ENCODE results near the gene FLNB.

DNA sequence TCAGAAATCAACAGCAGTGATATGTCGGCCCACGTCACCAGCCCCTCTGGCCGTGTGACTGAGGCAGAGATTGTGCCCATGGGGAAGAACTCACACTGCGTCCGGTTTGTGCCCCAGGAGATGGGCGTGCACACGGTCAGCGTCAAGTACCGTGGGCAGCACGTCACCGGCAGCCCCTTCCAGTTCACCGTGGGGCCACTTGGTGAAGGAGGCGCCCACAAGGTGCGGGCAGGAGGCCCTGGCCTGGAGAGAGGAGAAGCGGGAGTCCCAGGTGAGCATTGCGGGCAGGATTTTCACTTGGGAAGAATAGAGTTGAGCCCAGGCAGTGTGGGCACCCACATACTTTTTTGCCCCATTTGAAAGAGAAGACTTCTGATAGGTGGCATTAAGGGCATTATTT is 145.1 kb downstream of the FLNB start:
- TF ChIP-seq, protein P1, sequence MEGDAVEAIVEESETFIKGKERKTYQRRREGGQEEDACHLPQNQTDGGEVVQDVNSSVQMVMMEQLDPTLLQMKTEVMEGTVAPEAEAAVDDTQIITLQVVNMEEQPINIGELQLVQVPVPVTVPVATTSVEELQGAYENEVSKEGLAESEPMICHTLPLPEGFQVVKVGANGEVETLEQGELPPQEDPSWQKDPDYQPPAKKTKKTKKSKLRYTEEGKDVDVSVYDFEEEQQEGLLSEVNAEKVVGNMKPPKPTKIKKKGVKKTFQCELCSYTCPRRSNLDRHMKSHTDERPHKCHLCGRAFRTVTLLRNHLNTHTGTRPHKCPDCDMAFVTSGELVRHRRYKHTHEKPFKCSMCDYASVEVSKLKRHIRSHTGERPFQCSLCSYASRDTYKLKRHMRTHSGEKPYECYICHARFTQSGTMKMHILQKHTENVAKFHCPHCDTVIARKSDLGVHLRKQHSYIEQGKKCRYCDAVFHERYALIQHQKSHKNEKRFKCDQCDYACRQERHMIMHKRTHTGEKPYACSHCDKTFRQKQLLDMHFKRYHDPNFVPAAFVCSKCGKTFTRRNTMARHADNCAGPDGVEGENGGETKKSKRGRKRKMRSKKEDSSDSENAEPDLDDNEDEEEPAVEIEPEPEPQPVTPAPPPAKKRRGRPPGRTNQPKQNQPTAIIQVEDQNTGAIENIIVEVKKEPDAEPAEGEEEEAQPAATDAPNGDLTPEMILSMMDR (IDR thresholded peaks at IDR 0.05; ENCODE audit: poor library complexity, severe bottlenecking) = no peak
- TF ChIP-seq EP300 (conservative IDR thresholded peaks at IDR 0.05; ENCODE audit: poor library complexity, severe bottlenecking) = no peak
- TF ChIP-seq EZH2 (IDR thresholded peaks at IDR 0.05; ENCODE audit: borderline replicate concordance, insufficient read depth, low read length, poor library complexity, severe bottlenecking) = no peak
- TF ChIP-seq RAD21 (conservative IDR thresholded peaks at IDR 0.05) = no peak
